ENCODE results near the gene HIBADH. TPM values are rescaled to one million over a fixed set of nuclear protein-coding genes. Genes with fewer than 3 reads are reported as not detected.
A peak's percentile ranks its signal among the peaks of the same experiment; 100 is the strongest.

The HIBADH gene
- 10 to 100 TPM; 21.9 to 22.6 TPM for total RNA-seq

DNA sequence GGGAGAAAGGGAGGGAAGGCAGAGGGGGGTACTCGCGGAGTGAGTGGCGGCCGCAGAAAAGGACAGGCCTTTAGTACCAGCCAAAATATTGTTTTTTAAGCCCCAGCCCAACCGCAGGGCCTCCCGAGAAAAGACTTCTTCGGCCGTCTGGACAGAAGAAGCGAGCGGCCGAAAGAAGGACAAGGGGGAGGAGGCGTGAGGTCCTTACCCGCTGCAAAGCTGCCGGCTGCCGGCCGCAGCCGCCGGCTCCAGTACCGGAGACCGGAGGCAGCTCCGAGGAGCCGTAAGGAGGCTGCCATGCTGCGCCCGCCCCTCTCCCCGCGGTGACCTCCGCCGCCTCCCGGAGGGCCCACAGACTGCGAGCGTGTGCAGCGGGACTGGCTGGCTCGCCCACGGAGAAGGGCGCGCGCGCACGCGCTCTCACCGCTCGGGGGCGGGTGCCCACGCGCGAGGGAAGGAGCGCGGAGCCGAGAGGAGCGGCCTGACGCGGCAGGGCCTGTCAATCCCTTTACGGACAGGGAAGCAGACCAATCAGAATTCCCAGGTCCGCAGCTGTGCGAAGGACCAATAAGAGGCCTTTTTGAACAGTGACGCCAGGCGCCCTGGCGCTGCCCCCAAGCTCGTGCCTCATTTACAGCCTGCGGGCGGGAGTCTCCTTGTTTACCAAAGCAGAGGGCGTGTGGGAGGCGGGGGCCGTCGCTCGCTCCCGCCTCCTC, at the start of gene HIBADH:
Gene HIBADH (minus strand): TSS at position 394 of the 716 bp plus-strand sequence. CDS start 95 bp downstream, at position 299.
- H3K36me3 Mint-ChIP-seq: no peaks in the 10 kb centered on the region
- H3K4me1 Mint-ChIP-seq (ENCODE audit: low read depth): peaks cover 14% of the 10 kb centered on the region
- H3K4me3 Mint-ChIP-seq: peak within 1 kb of the TSS; percentile 76
- intact Hi-C loops (cut with micrococcal nuclease): loop anchor here (1.0 to 2.0 kb wide), 5 partner anchors 78 to 1800 kb away; partner anchors contain the start of gene TAX1BP1
- peak within 1 kb of the TSS; percentile 76 for H3K27ac Mint-ChIP-seq
- no peaks in the 10 kb centered on the region for H3K9me3 Mint-ChIP-seq
- DNase-seq: peak; percentile 96
- POLR2A ChIA-PET: interaction anchor here (1.3 to 1.9 kb wide), 2 partner anchors 56 to 77 kb away, joined by 3 to 29 read pairs; partner anchors contain the start of gene TAX1BP1
- CTCF ChIA-PET: interaction anchor here (0.6 to 1.6 kb wide), 7 partner anchors 19 to 453 kb away, joined by 3 to 5 read pairs (median 3); no protein-coding TSS in a partner anchor
- H3K27me3 Mint-ChIP-seq: no peaks in the 10 kb centered on the region

DNA sequence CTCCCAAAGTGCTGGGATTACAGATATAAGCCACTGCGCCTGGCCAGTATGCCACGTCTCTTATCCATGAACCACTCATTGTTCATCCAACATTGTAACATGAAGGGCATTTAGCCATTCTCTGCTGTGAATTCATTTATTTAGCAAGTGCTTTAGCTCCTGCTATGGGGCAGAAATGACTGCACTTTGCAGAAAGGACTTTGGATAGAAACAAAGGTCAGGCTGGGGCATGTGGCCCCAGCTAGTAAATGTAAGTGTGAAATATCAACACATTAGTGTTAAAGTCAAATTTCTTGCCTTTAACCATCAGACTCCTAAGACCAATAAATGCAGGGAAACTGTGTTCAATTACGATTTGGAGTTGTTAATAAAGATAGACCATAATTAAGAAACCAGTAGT, 49.5 kb upstream of the HIBADH start:
- ChIA-PET POLR2A (no interaction called here), CTCF (no interaction called here)

DNA sequence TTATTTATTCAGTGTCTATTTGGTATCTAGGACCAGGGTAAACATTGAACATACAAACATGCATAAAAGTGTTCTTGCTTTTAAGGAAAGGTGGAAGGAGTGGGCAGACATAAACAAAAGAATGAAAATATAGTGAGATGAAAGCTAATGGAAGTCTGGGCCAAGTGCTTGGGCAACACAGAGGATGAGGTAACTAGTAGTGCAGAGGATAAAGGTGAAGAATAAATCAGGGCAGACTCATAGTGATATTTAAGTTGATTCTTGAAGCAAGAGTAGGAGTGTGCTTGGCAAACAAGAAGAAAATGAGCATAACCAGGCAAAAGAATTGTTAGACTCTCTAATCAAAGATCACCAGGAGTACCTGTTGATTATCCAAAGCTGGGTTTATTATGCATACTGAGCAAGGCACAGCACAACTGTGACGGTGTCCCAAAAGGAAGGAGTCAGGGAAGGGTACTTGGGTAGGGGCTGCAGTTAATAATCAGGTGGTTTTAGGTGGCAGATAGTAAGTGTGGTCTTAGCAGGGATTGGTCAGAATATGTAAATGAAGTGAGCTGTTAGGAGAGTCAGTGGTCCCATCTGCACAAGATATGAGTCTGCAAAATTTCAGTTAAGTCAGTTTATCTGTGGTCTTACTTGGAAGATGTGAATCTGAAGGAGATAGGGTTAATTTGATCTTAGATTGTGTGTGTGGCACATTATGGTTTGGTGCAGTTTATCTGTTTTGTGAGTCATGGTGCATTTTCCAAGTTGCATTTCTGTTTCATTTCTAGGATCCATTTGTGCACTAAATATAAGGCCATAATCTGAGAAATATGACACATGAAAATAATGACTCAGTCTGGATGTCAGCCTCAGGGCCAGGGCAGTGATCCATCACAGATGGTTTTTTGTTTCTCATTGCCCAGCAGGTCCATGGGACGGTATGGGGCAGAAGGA, 46.7 kb upstream of the HIBADH start:
- H3K4me3 Mint-ChIP-seq: no peak overlapping the region
- peaks cover 9% of the 10 kb centered on the region for H3K27me3 Mint-ChIP-seq

More for the DNA sequence above, 49.5 kb upstream of the HIBADH start:
- intact Hi-C loops (cut with micrococcal nuclease): no loop called here
- no peak overlapping the region for H3K27ac Mint-ChIP-seq
- no peak overlapping the region for H3K4me3 Mint-ChIP-seq
- H3K9me3 Mint-ChIP-seq: no peaks in the 10 kb centered on the region
- DNase-seq: no peak
- peaks cover 8% of the 10 kb centered on the region for H3K27me3 Mint-ChIP-seq
- H3K4me1 Mint-ChIP-seq (ENCODE audit: low read depth): peaks cover 4% of the 10 kb centered on the region
- no peaks in the 10 kb centered on the region for H3K36me3 Mint-ChIP-seq

DNA sequence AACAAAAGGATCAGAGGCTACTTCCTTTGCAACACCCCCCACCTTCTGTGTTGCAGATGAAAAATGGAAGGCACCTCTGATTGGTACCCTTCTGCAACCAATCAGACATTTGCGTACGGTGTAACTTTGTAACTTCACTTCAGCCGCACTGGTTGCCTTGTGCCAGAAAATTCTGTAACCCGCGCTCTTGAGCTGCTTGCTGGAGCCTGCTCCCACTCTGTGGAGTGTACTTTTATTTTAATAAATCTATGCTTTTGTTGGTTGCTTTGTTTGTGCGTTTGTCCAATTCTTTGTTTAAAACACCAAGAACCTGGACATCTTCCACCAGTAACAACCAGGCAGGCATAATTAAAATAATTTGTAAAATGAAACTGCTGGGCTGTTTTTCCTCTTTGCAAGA, 45.8 kb upstream of the HIBADH start:
- H3K27me3 Mint-ChIP-seq: peaks cover 12% of the 10 kb centered on the region
- no peaks in the 10 kb centered on the region for H3K9me3 Mint-ChIP-seq
- peaks cover 4% of the 10 kb centered on the region for H3K4me1 Mint-ChIP-seq (ENCODE audit: low read depth)
- no peak for DNase-seq
- H3K27ac Mint-ChIP-seq: no peak overlapping the region
- ChIA-PET POLR2A (no interaction called here), CTCF (no interaction called here)
- intact Hi-C loops (cut with micrococcal nuclease): no loop called here
- no peaks in the 10 kb centered on the region for H3K36me3 Mint-ChIP-seq
- H3K4me3 Mint-ChIP-seq: no peak overlapping the region

More for the DNA sequence above, 46.7 kb upstream of the HIBADH start:
- Mint-ChIP-seq H3K27ac (no peak overlapping the region), H3K36me3 (no peaks in the 10 kb centered on the region), H3K9me3 (no peaks in the 10 kb centered on the region), H3K4me1 (ENCODE audit: low read depth) (peaks cover 4% of the 10 kb centered on the region)
- ChIA-PET CTCF (no interaction called here), POLR2A (no interaction called here)
- intact Hi-C loops (cut with micrococcal nuclease): no loop called here
- no peak for DNase-seq

DNA sequence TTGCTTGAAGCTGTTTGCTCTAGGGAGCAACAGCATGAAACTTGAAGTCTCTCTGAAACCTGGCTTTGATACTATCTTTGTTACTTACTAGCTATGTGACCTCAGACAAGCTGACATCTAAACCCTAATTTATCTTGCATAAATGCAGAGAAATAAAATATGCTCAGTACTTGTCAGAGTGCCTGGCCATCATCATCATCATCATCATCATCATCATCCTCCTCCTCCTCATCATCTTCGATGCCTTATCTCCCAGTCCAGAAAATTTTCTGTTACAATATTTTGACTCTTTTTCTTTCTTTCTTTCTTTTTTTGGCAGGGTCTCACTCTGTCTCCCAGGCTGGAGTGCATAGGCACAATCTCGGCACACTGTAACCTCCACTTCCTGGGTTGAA, 42.5 kb upstream of the HIBADH start:
- intact Hi-C loops (cut with micrococcal nuclease): no loop called here
- Mint-ChIP-seq H3K9me3 (no peaks in the 10 kb centered on the region), H3K4me1 (ENCODE audit: low read depth) (peaks cover 4% of the 10 kb centered on the region), H3K4me3 (no peak overlapping the region), H3K36me3 (no peaks in the 10 kb centered on the region), H3K27me3 (peaks cover 20% of the 10 kb centered on the region), H3K27ac (no peak overlapping the region)
- no peak for DNase-seq
- ChIA-PET CTCF (no interaction called here), POLR2A (no interaction called here)

DNA sequence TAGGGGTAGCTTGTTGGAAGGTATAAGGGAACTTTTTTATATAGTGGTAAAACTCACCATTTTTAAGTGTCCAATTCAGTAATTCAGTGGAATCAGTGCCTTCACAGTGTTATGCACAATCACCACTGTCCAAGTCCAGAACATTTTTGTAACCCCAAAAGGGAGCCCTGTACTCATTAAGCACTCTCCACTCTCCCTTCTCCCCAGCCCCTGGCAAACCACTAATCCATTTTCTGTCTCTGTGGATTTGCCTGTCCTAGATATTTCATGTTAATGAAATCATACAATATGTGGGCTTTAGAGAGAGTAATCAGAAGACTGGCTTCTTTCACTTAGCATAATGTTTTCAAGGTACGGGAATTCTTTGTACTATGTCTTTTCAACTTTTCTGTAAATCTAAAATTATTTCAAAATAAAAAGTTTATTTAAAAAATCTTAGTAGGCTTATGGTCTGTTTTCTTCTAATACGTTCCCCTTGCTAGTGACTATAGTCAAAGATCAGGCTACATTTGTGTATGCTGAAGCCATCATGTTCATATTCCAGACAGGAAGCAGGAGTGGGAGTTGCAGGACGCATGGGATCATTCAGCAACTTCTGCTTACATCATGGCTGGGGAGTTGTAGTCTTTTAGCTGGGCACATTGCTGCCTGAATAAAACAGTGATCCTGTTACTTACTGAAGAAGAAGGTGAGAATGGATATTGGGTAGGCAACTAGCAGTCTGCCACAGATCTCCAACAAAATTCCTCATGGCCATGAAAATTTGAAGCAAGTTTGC, 41.9 kb upstream of the HIBADH start:
- H3K36me3 Mint-ChIP-seq: no peaks in the 10 kb centered on the region
- H3K4me3 Mint-ChIP-seq: no peak overlapping the region
- no peaks in the 10 kb centered on the region for H3K9me3 Mint-ChIP-seq
- H3K27me3 Mint-ChIP-seq: peaks cover 20% of the 10 kb centered on the region
- peaks cover 3% of the 10 kb centered on the region for H3K4me1 Mint-ChIP-seq (ENCODE audit: low read depth)
- H3K27ac Mint-ChIP-seq: no peak overlapping the region
- intact Hi-C loops (cut with micrococcal nuclease): no loop called here
- CTCF ChIA-PET: no interaction called here
- POLR2A ChIA-PET: no interaction called here
- no peak for DNase-seq

DNA sequence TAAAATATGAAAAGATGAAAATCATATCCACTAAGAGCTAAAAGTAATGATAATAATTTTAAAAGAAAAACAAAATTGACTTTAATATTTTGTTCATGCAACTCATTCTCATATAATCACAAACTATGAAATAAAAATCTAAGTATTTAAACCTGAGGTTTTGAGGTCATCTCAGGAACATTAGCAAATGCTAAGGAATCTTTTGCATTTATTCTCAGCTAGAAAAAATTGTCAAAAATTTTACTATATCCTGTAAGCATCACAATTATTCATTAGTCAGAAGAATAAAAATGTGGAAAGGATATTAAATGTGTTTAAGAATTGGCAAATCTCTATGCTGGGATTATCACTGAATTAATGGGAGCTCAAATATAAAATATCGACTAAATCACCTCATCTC, 40.5 kb upstream of the HIBADH start:
- no peaks in the 10 kb centered on the region for H3K36me3 Mint-ChIP-seq
- no peak overlapping the region for H3K4me3 Mint-ChIP-seq
- H3K27ac Mint-ChIP-seq: no peak overlapping the region
- intact Hi-C loops (cut with micrococcal nuclease): no loop called here
- H3K27me3 Mint-ChIP-seq: peaks cover 20% of the 10 kb centered on the region
- H3K4me1 Mint-ChIP-seq (ENCODE audit: low read depth): no peaks in the 10 kb centered on the region
- CTCF ChIA-PET: no interaction called here
- POLR2A ChIA-PET: no interaction called here
- no peak for DNase-seq
- H3K9me3 Mint-ChIP-seq: no peaks in the 10 kb centered on the region

DNA sequence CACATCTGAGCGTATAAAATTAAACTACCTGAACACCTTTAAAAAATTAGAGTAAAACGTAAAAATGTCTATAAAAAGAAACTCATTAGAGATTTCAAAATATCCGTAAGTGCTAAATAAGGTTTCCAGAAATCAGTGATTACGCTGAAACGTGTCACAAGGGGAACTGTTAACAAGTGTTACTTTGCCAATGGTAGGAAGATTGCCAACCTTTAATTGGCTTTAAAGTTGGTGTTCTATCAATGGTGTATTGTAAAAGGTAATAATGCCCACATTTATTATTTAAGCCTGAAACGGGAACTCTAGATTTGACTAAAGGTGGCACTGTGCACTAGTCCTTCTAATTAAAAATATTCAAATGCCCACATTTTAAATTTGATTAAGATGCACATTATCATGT, 37.8 kb upstream of the HIBADH start:
- ChIA-PET CTCF (no interaction called here), POLR2A (no interaction called here)
- Mint-ChIP-seq H3K9me3 (no peaks in the 10 kb centered on the region), H3K27ac (no peak overlapping the region), H3K4me1 (ENCODE audit: low read depth) (no peaks in the 10 kb centered on the region), H3K36me3 (no peaks in the 10 kb centered on the region), H3K27me3 (peaks cover 17% of the 10 kb centered on the region), H3K4me3 (no peak overlapping the region)
- intact Hi-C loops (cut with micrococcal nuclease): no loop called here
- DNase-seq: no peak

DNA sequence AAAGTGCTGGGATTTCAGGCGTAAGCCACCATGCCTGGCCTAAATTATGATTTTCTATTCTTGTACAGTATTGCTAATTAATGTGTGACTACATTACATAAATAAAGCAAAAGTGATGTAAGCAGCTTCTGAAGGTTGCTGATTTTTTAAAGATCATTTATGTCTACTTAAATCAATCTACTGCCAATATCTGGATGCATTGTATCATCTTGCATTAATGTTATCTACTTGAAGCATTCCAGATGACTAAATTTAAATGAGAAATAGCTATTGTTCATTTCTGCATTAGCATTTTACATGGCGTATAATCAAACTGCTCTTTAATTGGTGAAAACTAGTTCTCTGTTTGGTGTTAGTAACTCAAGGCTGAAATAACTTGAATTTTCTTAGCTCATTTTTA, 37.1 kb upstream of the HIBADH start:
- Mint-ChIP-seq H3K27ac (no peak overlapping the region), H3K9me3 (no peaks in the 10 kb centered on the region), H3K36me3 (no peaks in the 10 kb centered on the region), H3K4me3 (no peak overlapping the region), H3K27me3 (peaks cover 14% of the 10 kb centered on the region), H3K4me1 (ENCODE audit: low read depth) (no peaks in the 10 kb centered on the region)
- ChIA-PET POLR2A (no interaction called here), CTCF (no interaction called here)
- no peak for DNase-seq
- intact Hi-C loops (cut with micrococcal nuclease): no loop called here

DNA sequence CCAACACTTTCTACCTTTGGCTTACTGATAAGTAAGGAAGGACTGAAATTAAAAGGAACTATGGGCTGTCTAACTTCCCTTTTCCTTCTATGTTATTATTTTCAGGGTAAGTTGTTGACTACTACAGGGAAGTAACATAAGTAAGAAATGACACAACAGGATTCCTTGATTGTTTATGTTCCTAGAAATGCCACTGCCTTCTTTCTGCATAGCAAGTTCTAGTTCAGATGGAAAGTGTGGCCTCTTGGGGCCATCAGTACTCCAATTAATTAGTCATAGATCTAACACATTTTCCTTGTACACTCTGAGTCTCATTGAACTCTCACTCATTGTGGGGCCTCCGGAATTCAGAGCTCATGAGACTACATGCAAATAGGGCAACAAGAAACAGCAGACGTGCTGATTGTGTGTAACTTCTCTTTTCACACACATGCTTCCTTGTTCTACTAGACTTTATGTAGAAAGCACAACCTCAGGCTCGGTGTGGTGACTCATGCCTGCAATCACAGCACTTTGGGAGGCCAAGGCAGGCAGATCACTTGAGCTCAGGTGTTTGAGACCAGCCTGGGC, 35.3 kb upstream of the HIBADH start:
- peak; percentile 23 for DNase-seq
- POLR2A ChIA-PET: no interaction called here
- CTCF ChIA-PET: no interaction called here

DNA sequence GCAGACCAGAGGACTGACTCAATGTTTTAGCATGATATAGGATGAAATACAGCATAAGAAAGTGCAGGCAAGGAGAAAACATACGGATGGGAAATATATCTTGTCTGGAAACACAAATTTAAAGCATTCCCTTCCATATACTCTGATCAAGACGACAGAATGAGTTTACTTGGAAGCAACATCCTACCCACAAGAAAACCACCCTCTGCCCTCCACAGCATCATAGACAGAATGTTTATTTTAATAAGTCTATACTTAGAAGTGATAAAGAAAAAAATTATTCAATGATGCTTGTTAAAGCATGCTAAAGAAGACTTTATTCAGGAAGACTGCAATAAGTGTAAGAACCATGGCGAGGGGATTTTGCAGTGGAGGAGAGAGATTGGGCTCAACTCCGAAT, 32.4 kb upstream of the HIBADH start:
- Mint-ChIP-seq H3K4me3 (no peak overlapping the region), H3K4me1 (ENCODE audit: low read depth) (no peaks in the 10 kb centered on the region), H3K27ac (no peak overlapping the region), H3K36me3 (no peaks in the 10 kb centered on the region), H3K9me3 (no peaks in the 10 kb centered on the region), H3K27me3 (peaks cover 2% of the 10 kb centered on the region)
- POLR2A ChIA-PET: no interaction called here
- no peak for DNase-seq
- CTCF ChIA-PET: no interaction called here
- intact Hi-C loops (cut with micrococcal nuclease): no loop called here

More for the DNA sequence above, 35.3 kb upstream of the HIBADH start:
- peaks cover 9% of the 10 kb centered on the region for H3K27me3 Mint-ChIP-seq
- no peaks in the 10 kb centered on the region for H3K36me3 Mint-ChIP-seq
- H3K9me3 Mint-ChIP-seq: no peaks in the 10 kb centered on the region
- no peak overlapping the region for H3K4me3 Mint-ChIP-seq
- intact Hi-C loops (cut with micrococcal nuclease): no loop called here
- H3K27ac Mint-ChIP-seq: no peak overlapping the region
- H3K4me1 Mint-ChIP-seq (ENCODE audit: low read depth): no peaks in the 10 kb centered on the region

DNA sequence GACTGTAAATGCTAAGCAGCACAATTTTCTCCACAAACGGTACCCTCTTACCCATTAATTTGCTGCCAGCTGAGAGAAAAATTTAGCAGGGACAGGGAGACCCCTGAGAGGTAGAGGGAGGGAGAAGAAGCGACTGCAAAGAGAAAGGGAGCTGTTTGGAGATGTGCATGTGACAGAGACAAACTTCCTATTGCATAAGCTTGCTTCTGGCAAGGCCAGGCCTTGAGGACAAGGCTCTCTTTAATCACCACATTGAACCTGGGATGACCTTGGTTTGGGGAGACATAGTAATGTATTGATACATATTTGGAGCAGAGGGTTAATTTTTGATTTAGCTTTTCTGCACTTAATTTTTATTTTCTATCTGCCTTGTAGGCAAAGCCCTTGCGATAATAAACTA, 31.1 kb upstream of the HIBADH start:
- ChIA-PET POLR2A (interaction anchor here (1.0 kb wide), 1 partner anchor 47 kb away, joined by 3 read pairs; no protein-coding TSS in a partner anchor), CTCF (interaction anchor here (0.7 kb wide), 2 partner anchors 56 to 67 kb away, joined by 3 to 4 read pairs; no protein-coding TSS in a partner anchor)
- Mint-ChIP-seq H3K4me1 (ENCODE audit: low read depth) (no peaks in the 10 kb centered on the region), H3K27me3 (peaks cover 3% of the 10 kb centered on the region), H3K27ac (no peak overlapping the region), H3K4me3 (no peak overlapping the region), H3K36me3 (no peaks in the 10 kb centered on the region), H3K9me3 (no peaks in the 10 kb centered on the region)
- intact Hi-C loops (cut with micrococcal nuclease): loop anchor here (5.0 kb wide), 1 partner anchor 329 kb away; no protein-coding TSS in a partner anchor
- no peak for DNase-seq
